RWPE2 (cell line): ENCODE measurements around the gene NEDD4L.
A peak's percentile ranks its signal among the peaks of the same experiment; 100 is the strongest.

Source experiments
- ATAC-seq: fragments of 200-7000 bp; cut with Tn5 transposase; 3 replicates; pipeline ENCODE4 v1.9.1; 2021; ENCODE audit warnings: low read depth
- DNase-seq: peaks from one replicate; pipeline ENCODE4 v3.0.0-alpha.2; 2020; ENCODE audit warnings: low spot score
- H3K27ac ChIP-seq: fragments of 450-650 bp; 2 replicates; pipeline ENCODE4 v1.5.1; 2017; ENCODE audit warnings: mild to moderate bottlenecking; ENCODE audit not compliant: poor library complexity, severe bottlenecking
- H3K27me3 ChIP-seq: fragments of 250-450 bp; sonication (Bioruptor Pico); 2 replicates; pipeline ENCODE4 v1.5.1; 2021; ENCODE audit warnings: mild to moderate bottlenecking, moderate library complexity; ENCODE audit not compliant: insufficient read depth, poor library complexity, severe bottlenecking
- H3K36me3 ChIP-seq: fragments of 250-450 bp; sonication (Bioruptor Pico); 2 replicates; pipeline ENCODE4 v1.5.1; 2020; ENCODE audit warnings: low read depth, mild to moderate bottlenecking, moderate library complexity
- H3K4me1 ChIP-seq: fragments of 250-450 bp; sonication (Bioruptor Pico); 2 replicates; pipeline ENCODE4 v1.5.1; 2021; ENCODE audit warnings: mild to moderate bottlenecking, moderate library complexity; ENCODE audit not compliant: insufficient read depth, poor library complexity, severe bottlenecking
- H3K4me3 ChIP-seq: fragments of 250-450 bp; sonication (Bioruptor Pico); 2 replicates; pipeline ENCODE4 v1.5.1; 2021; ENCODE audit warnings: mild to moderate bottlenecking, moderate library complexity; ENCODE audit not compliant: severe bottlenecking
- H3K9me3 ChIP-seq: fragments of 250-450 bp; sonication (Bioruptor Pico); 2 replicates; pipeline ENCODE4 v1.5.1; 2021; ENCODE audit warnings: mild to moderate bottlenecking, moderate library complexity; ENCODE audit not compliant: severe bottlenecking
- TF ChIP-seq, protein P1 (sequence below): fragments of 450-650 bp; IDR thresholded peaks from one replicate; pipeline ENCODE4 v1.5.1; 2017; ENCODE audit warnings: mild to moderate bottlenecking, moderate library complexity; ENCODE audit not compliant: poor library complexity, severe bottlenecking

NEDD4L gene

GRCh38 chr18:58204776-58205442, 160.9 kb downstream of the NEDD4L start:
- H3K27ac ChIP-seq = peak overlapping the region; percentile 53
- H3K4me1 ChIP-seq = peaks cover 38% of the 10 kb centered on the region
- no peak for DNase-seq
- no peak for ATAC-seq
- H3K36me3 ChIP-seq = no peaks in the 10 kb centered on the region
- no peaks in the 10 kb centered on the region for H3K9me3 ChIP-seq
- no peak overlapping the region for H3K4me3 ChIP-seq
- H3K27me3 ChIP-seq = no peaks in the 10 kb centered on the region
- TF ChIP-seq, protein P1, sequence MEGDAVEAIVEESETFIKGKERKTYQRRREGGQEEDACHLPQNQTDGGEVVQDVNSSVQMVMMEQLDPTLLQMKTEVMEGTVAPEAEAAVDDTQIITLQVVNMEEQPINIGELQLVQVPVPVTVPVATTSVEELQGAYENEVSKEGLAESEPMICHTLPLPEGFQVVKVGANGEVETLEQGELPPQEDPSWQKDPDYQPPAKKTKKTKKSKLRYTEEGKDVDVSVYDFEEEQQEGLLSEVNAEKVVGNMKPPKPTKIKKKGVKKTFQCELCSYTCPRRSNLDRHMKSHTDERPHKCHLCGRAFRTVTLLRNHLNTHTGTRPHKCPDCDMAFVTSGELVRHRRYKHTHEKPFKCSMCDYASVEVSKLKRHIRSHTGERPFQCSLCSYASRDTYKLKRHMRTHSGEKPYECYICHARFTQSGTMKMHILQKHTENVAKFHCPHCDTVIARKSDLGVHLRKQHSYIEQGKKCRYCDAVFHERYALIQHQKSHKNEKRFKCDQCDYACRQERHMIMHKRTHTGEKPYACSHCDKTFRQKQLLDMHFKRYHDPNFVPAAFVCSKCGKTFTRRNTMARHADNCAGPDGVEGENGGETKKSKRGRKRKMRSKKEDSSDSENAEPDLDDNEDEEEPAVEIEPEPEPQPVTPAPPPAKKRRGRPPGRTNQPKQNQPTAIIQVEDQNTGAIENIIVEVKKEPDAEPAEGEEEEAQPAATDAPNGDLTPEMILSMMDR = no peak

GRCh38 chr18:58205443-58206160, 161.6 kb downstream of the NEDD4L start:
- Histone ChIP-seq H3K36me3 (no peaks in the 10 kb centered on the region), H3K9me3 (no peaks in the 10 kb centered on the region), H3K4me3 (no peak overlapping the region), H3K27me3 (no peaks in the 10 kb centered on the region), H3K27ac (peak overlapping the region; percentile 53), H3K4me1 (peaks cover 44% of the 10 kb centered on the region)
- ATAC-seq = peak; percentile 58; the same call in 2 of the 3 replicates
- TF ChIP-seq, protein P1 = no peak
- DNase-seq = no peak

DNA sequence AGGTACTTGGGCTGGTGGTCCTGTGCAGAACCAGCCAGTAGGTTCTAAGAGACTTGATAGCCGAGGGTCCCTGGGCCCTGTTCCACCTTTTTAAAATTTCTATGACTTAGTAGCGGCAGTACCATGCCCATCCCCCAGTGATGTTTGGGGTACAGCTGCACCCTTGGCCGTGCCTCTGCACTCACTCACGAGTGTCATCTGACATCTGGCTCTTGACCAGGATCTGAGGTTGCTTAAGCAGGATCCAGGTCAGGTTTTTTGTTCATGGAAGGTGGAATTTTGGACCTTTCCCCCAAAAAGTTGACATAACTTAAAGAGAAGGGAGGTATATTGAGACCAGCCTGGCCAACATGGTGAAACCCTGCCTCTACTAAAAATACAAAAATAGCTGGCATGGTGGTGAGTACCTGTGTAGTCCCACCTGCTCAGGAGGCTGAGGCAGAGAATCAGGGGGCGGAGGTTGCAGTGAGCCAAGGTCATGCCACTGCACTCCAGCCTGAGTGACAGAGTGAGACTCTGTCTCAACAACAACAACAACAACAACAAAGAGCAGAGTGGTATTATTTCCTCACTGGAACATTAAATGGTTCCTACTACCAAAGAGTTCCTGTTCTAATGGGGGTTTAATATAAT, 163.6 kb downstream of the NEDD4L start:
- Histone ChIP-seq H3K27ac (peak overlapping the region; percentile 80), H3K27me3 (no peaks in the 10 kb centered on the region), H3K4me1 (peaks cover 45% of the 10 kb centered on the region), H3K36me3 (0 out of 2 replicates have a peak, but pooled peaks cover 3% of the 10 kb centered on the region), H3K4me3 (no peak overlapping the region), H3K9me3 (no peaks in the 10 kb centered on the region)
- TF ChIP-seq, protein P1 = no peak
- no peak for ATAC-seq
- DNase-seq = no peak

DNA sequence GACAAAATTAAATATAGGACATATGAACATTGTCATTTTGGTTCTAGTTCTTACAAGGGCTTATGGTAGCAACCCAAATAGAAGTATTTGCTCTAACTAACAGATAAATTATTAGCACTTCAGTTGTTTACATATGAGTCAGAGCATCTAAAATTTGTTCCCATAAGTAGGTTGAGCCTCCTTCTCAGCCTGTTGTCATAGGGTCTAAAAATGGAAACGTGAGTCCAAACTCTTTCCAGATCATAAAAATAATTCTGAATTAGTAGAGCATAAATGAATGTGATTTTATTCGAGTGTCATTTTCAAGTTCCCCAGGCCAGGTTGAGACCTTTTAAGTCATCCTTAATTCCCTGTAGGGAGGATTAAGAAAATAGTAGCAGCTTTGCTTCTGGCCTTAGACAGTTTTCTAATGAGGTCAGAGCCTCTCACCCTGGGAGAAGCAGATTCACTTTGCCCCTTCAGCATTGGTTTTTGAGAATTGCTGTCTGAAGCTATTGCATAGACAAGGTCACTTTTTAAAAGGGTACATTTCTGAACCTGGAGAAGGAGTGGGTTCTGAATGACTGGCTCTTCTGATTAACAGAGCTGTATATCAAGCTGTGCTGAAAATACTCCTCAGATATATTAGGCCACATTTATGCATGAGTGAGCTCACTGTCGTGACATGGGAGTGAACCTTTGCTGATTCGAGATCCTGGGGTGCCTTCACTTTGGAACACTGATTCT, 164.3 kb downstream of the NEDD4L start:
- Histone ChIP-seq H3K36me3 (0 out of 2 replicates have a peak, but pooled peaks cover 3% of the 10 kb centered on the region), H3K4me1 (peaks cover 53% of the 10 kb centered on the region), H3K4me3 (no peak overlapping the region), H3K9me3 (no peaks in the 10 kb centered on the region), H3K27me3 (no peaks in the 10 kb centered on the region), H3K27ac (peak overlapping the region; percentile 80)
- peak; percentile 43; the same call in 2 of the 3 replicates for ATAC-seq
- DNase-seq = no peak
- TF ChIP-seq, protein P1 = no peak
